HG02623 (cell line): Measurements from ENCODE around the gene SLC22A12.

ENCODE experiments used
- ATAC-seq: cut with Tn5 transposase; IDR thresholded peaks from one replicate; pipeline ENCODE4 v1.9.1; 2021; ENCODE audit warnings: moderate library complexity; ENCODE audit not compliant: unreplicated experiment

Gene SLC22A12

GRCh38 chr11:64602466-64603070 lies 11.5 kb downstream of the SLC22A12 start:
- no peak for ATAC-seq

- no peak for ATAC-seq
These were observed 12.5 kb downstream of the SLC22A12 start for GRCh38 chr11:64603411-64604110.

GRCh38 chr11:64604458-64605243 lies 13.6 kb downstream of the SLC22A12 start:
- no peak for ATAC-seq

- ATAC-seq, result no peak
These were observed 14.2 kb downstream of the SLC22A12 start for GRCh38 chr11:64605244-64605560.

- no peak for ATAC-seq
These were observed 14.9 kb downstream of the SLC22A12 start for GRCh38 chr11:64605656-64606585.

GRCh38 chr11:64606796-64607380 lies 15.9 kb downstream of the SLC22A12 start:
- no peak for ATAC-seq

- no peak for ATAC-seq
These were observed 16.5 kb downstream of the SLC22A12 start for GRCh38 chr11:64607381-64607985.

- no peak for ATAC-seq
These were observed 17.0 kb downstream of the SLC22A12 start for GRCh38 chr11:64608046-64608445.

GRCh38 chr11:64608636-64609035 lies 17.6 kb downstream of the SLC22A12 start:
- no peak for ATAC-seq

GRCh38 chr11:64609436-64610047 lies 18.5 kb downstream of the SLC22A12 start:
- no peak for ATAC-seq

- no peak for ATAC-seq
These were observed 19.6 kb downstream of the SLC22A12 start for GRCh38 chr11:64610596-64610995.

GRCh38 chr11:64611176-64611575 lies 20.2 kb downstream of the SLC22A12 start:
- no peak for ATAC-seq

GRCh38 chr11:64611869-64612646 lies 21.0 kb downstream of the SLC22A12 start:
- no peak for ATAC-seq

GRCh38 chr11:64613648-64614047 lies 22.6 kb downstream of the SLC22A12 start:
- ATAC-seq, result no peak

- no peak for ATAC-seq
These were observed 23.9 kb downstream of the SLC22A12 start for GRCh38 chr11:64614917-64615316.

- ATAC-seq, result no peak
These were observed 25.8 kb downstream of the SLC22A12 start for GRCh38 chr11:64616817-64617216.

- ATAC-seq, result no peak
These were observed 28.2 kb downstream of the SLC22A12 start for GRCh38 chr11:64619196-64619595.

- no peak for ATAC-seq
These were observed 28.9 kb downstream of the SLC22A12 start for GRCh38 chr11:64619811-64620380.
